GM18858 (cell line): ENCODE results near the gene RBBP7.
A peak's percentile ranks its signal among the peaks of the same experiment; 100 is the strongest.

ENCODE experiments used
- ATAC-seq: cut with Tn5 transposase; IDR thresholded peaks from one replicate; pipeline ENCODE4 v1.9.1; 2021; ENCODE audit not compliant: unreplicated experiment

The RBBP7 gene

GRCh38 chrX:16870095-16870861, at the start of gene RBBP7:
RBBP7 (minus strand) TSS chrX:16870362; CDS start chrX:16870053, 309 bp downstream.
- ATAC-seq, result peak; percentile 59

GRCh38 chrX:16918979-16919378, 48.8 kb upstream of the RBBP7 start:
- no peak for ATAC-seq

DNA sequence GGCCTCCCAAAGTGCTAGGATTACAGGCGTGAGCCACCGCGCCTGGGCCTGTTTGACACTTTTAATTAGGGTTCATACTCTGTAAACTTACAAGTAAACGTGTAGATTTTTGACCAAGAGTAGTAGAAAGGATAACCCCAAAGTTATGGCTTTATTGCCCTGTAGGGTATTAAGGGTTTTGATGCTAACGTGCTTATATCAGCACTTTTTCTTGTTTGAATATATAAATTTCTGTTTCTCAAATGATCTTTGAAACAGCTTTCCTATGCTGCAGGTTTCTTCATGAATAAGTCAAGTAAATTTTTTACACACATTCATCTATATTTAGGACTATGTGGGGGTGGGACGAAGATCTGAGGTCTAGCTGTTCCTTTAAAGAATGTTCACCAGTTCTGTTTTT, 47.0 kb upstream of the RBBP7 start:
- no peak for ATAC-seq

DNA sequence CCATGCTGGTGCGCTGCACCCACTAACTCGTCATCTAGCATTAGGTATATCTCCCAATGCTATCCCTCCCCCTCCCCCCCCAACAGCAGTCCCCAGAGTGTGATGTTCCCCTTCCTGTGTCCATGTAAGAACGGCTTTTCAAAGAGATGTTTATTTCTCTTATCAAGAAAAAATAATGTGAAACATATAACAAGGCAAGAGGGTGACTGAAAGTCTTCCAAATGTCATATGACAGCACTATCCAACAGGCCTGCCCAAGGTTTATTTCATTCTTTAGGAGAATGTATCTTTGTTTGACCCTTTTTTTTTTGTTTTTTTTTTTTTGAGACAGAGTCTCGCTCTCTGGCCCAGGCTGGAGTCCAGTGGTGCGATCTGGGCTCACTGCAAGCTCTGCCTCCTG, 46.4 kb upstream of the RBBP7 start:
- ATAC-seq, result no peak

DNA sequence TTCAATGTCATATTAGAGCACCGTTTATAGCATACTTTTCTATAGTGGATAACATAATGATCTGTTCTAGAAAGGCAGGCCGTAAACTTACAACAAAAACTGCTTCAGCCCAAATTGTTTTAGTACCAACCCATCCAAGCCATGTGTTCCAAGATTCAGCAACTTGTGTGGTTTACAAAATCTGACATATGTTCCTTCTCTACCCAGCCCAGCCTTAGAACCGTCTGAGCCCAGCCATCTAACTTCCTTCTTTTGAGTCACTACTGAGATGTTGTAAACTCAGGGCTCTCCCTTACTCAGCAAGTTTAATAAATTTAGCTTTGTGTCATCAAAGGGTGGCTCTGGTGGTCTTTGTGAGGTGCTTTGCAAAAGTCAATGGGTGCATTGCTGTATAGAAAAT, 43.9 kb upstream of the RBBP7 start:
- no peak for ATAC-seq

DNA sequence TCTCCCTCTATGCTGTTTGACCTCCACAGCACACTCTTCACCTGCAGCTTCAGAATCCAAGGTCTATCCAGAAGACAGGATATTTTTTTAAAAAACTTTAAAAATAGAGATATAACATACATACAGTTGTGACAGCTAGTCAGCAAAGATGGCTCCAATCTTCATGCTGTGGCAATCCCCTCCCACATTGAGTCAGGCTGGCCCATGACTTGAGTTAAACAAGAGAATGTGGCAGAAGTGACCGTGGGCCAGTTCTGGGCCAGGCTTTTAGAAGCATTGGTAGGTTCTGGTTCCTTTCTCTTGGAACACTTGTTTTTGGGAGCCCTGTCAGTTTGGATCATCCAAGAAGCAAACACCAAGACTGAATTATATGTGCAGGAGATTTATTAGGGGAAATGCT, 40.2 kb upstream of the RBBP7 start:
- no peak for ATAC-seq

- peak; percentile 62 for ATAC-seq
These were observed 33.3 kb upstream of the RBBP7 start for GRCh38 chrX:16903274-16904022.

DNA sequence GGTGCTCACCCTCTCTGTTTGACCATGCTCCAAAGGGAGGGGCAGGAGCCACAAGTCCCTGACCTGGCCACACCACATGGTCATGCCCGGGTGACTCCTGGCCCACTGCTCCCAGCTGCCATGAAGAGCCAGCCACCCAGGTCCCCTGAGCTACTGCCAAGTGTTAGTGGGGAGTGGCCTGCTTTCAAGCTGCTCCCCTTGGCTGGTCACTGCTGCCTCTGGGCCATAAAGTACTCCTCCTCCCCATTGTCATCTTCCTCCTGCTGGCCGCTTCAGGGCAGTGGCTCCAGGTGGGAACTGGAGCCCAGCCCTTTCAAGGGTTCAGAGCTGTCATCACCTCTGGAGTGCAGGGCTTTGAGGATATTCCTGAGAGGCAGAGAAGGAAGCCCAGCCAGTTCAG, 27.3 kb upstream of the RBBP7 start:
- ATAC-seq, result no peak

- ATAC-seq, result no peak
These were observed 22.6 kb upstream of the RBBP7 start for GRCh38 chrX:16892504-16893362.

DNA sequence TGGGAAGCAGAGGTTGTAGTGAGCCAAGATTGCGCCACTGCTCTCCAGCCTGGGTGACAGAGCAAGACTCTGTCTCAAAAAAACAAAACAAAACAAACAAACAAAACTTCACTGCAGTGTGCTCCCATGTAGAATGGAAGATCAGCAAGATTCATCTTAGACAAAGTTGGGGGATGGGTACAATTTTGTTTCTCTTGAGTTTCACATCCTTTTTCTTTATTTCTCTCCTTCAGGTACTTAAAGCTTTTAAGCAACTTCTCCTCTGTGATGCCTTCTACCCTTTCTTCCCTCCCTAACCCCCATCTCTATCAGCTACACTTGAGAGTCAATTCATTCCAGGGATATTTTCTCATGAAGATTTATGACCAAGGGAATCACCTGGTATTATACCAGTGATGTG, 15.5 kb upstream of the RBBP7 start:
- ATAC-seq, result no peak

DNA sequence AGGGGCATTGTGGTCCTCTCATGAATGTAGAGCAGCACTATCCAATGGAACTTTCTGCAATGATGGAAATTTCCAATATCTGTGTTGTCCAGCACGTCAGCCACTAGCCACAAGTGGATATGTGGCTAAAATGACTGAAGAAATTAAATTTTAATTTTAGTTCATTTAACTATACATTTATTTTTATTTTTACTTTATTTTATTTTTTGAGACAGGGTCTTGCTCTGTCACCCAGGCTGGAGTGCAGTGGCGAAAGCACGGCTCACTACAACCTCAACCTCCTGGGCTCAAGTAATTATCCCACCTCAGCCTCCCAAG, 13.3 kb upstream of the RBBP7 start:
- no peak for ATAC-seq

GRCh38 chrX:16882702-16883486, 12.7 kb upstream of the RBBP7 start:
- ATAC-seq, result peak; percentile 49

- ATAC-seq, result no peak
These were observed 12.0 kb upstream of the RBBP7 start for GRCh38 chrX:16882169-16882568.

GRCh38 chrX:16876696-16877095, 6.5 kb upstream of the RBBP7 start:
- ATAC-seq, result no peak

GRCh38 chrX:16874458-16875095, 4.4 kb upstream of the RBBP7 start:
- no peak for ATAC-seq

- ATAC-seq, result no peak
These were observed 2.9 kb upstream of the RBBP7 start for GRCh38 chrX:16873106-16873505.

DNA sequence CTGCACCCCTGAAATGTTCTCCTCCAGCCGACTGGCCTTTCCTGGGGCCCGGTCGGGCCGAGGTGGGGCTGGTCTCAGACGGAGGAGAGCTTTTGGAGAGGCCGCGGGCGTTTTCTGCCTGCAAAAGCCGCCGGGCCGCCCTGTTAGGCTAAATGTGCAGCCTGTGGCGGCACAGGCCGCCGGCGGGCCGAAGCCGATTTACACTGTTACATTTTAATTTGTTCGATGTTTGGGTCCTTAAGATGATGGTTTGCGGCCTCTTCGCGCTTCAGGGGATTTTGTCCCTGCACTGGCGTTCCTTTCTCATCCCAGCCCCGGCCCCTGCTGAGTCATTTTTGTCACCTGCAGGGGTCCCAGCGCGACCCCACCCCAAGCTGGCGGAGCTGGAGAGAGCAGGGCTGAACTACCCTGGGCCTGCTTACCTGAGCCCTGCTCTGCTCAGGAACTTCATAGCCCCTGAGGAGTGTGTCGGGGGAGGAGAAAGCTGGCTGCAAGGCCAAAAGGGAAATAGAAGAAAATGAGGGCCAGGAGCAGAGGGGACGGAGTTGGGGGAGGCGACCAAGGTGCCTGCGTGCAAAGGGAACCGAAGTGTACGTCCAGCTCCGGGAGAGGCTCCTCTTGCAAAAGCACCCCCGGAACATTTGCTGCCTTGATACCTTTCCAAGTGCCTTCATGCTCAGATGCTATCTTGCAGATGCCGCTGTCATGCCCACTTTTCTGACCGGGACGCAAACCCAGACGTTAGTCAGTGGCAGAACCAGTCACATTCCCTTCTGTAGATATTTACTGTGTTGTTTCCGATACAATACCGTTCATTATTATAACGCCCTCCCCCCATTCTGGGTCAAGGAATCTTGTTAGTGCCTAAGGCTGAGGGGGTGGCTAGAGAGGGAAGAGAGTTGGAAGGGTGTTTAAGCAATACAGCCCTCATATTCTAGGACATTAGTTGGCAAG, 977 bp upstream of the RBBP7 start:
- no peak for ATAC-seq

DNA sequence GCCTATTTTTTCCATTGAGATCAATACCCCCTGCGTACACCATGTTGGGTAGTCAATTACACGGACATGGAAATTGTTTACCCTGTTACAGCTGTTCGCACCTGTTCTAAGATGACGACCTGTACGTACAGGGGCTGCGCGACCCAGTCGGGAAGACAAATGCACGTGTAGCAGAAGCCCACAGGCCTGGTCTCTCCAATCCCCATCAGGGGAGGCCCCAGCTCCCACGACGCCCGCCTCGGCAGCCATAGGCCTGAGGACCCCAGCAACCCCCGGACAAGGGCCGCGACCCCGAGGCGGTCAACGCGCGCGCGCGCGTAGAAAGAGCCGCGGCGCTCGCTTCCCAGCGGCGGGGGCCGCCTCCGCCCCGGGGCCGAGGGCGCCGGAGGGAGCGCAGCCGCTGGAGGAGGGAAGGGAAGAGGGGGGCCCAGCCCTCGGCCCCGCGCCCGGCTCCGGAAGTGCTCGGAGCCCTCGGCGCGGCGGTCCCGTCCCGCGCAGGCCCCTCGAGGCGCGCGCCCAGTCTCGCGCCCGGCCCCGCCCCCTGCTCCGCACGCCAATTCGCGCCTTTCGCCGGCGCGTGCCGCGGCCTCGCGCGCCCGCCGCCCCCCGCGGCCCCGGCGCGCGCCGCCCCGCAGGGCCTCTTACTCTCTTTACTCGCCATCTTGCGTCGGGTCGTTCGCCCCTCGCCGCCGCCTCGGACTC, 618 bp downstream of the RBBP7 start:
- ATAC-seq, result peak; percentile 33

- no peak for ATAC-seq
These were observed 1.2 kb downstream of the RBBP7 start for GRCh38 chrX:16868920-16869319.
